Esophagus squamous epithelium (tissue), 4 donors: ENCODE data around the gene VRK3.

Experiments
- POLR2A ChIP-seq, 4 donors: fragments of 450-650 bp; IDR thresholded peaks; one replicate each; pipeline ENCODE4 v1.6.1; 2017; ENCODE audit warnings: antibody characterized with exemption in 4 of 4, mild to moderate bottlenecking in 4 of 4, moderate library complexity in 3 of 4
- TF ChIP-seq, protein P1 (sequence below), 6 experiments: fragments of 450-650 bp in 4 of 6; fragments of 200-600 bp in 2 of 6; sonication (generic) in 2 of 6; IDR thresholded peaks; one replicate each; pipeline ENCODE4 v1.5.1; 2016 to 2019; ENCODE audit warnings: antibody characterized with exemption in 6 of 6, mild to moderate bottlenecking in 4 of 6, moderate library complexity in 4 of 6

DNA sequence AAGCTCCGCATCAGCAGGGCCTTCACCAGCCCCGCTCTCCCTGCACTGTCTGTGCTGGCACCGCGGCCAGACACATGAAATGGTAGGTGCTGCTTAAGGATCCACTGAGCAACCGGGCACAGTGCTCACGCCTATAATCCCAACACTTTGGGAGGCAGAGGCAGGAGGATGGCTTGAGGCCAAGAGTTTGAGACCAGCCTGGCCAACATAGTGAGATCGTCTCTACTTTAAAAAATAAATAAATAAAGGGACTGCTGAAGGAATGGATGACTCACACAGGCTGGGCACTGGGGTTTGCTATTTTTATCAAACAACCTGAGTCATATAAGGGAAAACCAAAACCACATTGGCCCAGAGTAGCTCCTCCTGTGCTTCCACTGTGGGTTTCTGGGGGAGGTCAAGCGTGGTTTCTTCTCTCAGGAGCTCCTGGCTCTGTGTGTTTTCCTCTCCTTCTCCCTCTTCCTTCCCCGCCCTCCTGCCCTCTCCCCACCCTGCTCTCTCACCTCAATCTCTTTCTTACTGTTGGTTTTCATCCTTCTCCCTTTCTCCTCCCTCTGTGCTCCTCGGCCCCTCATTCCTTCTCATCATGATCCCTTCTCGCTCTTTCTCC lies 21.3 kb downstream of the VRK3 start:
- no peak for TF ChIP-seq POLR2A (IDR thresholded peaks at IDR 0.05)
- TF ChIP-seq, protein P1, sequence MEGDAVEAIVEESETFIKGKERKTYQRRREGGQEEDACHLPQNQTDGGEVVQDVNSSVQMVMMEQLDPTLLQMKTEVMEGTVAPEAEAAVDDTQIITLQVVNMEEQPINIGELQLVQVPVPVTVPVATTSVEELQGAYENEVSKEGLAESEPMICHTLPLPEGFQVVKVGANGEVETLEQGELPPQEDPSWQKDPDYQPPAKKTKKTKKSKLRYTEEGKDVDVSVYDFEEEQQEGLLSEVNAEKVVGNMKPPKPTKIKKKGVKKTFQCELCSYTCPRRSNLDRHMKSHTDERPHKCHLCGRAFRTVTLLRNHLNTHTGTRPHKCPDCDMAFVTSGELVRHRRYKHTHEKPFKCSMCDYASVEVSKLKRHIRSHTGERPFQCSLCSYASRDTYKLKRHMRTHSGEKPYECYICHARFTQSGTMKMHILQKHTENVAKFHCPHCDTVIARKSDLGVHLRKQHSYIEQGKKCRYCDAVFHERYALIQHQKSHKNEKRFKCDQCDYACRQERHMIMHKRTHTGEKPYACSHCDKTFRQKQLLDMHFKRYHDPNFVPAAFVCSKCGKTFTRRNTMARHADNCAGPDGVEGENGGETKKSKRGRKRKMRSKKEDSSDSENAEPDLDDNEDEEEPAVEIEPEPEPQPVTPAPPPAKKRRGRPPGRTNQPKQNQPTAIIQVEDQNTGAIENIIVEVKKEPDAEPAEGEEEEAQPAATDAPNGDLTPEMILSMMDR (IDR thresholded peaks at IDR 0.05): no peak
